Measurements from ENCODE around the gene VEPH1.

The VEPH1 gene

DNA sequence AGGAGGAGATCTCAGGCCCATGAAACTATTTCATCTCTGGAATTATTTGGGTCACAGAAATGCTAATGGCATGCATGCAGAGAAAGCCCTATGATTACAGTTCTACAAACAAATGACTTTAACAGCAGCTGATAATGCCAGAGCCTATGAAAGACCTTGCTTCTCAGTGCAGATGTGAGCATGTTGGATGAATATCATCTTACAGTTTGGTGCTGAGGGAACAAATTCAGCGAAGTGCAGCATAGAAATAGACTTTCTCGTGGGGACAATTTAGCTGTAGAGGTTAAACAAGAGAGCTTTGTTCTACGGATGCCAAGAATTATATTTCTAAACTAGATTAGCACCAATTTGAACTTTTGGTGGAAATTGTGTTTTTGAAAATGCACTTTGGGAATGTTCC lies 38.9 kb downstream of the VEPH1 start:
- Mint-ChIP-seq H3K27ac (ENCODE audit: low read depth) (no peak overlapping the region), H3K27me3 (peaks cover 27% of the 10 kb centered on the region), H3K9me3 (no peaks in the 10 kb centered on the region), H3K36me3 (ENCODE audit: insufficient read depth) (peaks cover 2% of the 10 kb centered on the region), H3K4me3 (no peak overlapping the region), H3K4me1 (no peaks in the 10 kb centered on the region)
- no peak for DNase-seq (ENCODE audit: low spot score in 2 of 2)
- no peak for ATAC-seq (replicated peaks; ENCODE audit: extremely low read depth, poor library complexity, severe bottlenecking)

DNA sequence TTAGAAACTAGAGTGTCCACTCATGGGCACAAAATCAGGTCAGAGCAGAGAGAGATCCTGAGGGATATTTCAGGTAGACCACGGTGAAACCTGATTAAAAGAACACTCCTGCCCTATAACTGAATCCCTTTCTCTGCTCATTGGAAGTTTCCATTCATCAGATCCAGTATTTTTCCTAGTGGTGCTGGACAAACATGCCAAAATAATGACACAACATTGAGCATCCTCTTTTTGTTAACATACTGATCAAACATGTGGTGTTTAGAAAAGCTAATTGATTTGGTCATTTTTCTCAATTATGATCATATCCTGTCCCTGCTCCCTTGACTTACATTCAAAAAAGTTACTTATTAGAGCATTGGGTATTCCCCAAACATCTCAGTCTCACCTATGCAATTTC lies 39.4 kb downstream of the VEPH1 start:
- ATAC-seq (replicated peaks; ENCODE audit: extremely low read depth, poor library complexity, severe bottlenecking) (no peak), DNase-seq (ENCODE audit: low spot score in 2 of 2) (no peak)
- no peak overlapping the region for H3K4me3 Mint-ChIP-seq
- H3K36me3 Mint-ChIP-seq (ENCODE audit: insufficient read depth): peaks cover 2% of the 10 kb centered on the region
- no peaks in the 10 kb centered on the region for H3K9me3 Mint-ChIP-seq
- no peaks in the 10 kb centered on the region for H3K4me1 Mint-ChIP-seq
- no peak overlapping the region for H3K27ac Mint-ChIP-seq (ENCODE audit: low read depth)
- peaks cover 26% of the 10 kb centered on the region for H3K27me3 Mint-ChIP-seq

DNA sequence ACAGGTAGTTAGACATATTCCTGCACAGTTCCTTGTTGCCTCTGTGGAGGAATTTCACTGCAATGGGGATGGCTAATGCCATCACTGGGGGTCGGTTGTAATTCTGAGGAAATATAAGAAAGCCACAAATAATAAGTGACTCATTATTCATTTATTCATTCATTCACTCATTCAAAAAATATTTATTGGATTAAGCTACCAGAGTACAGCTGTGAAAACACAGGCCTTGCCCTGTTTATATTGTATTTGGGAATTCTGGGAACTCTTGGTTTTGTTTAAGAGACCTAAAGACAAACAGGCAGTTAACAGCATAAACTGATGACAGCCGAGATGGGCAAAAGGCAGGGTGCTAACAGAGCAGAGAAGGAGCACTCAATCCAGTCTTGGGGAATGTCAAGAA lies 43.0 kb downstream of the VEPH1 start:
- ATAC-seq (replicated peaks; ENCODE audit: extremely low read depth, poor library complexity, severe bottlenecking) (no peak), DNase-seq (ENCODE audit: low spot score in 2 of 2) (no peak)
- no peaks in the 10 kb centered on the region for H3K36me3 Mint-ChIP-seq (ENCODE audit: insufficient read depth)
- no peaks in the 10 kb centered on the region for H3K4me1 Mint-ChIP-seq
- peaks cover 42% of the 10 kb centered on the region for H3K27me3 Mint-ChIP-seq
- H3K9me3 Mint-ChIP-seq: peaks cover 6% of the 10 kb centered on the region
- no peak overlapping the region for H3K27ac Mint-ChIP-seq (ENCODE audit: low read depth)
- H3K4me3 Mint-ChIP-seq: no peak overlapping the region

DNA sequence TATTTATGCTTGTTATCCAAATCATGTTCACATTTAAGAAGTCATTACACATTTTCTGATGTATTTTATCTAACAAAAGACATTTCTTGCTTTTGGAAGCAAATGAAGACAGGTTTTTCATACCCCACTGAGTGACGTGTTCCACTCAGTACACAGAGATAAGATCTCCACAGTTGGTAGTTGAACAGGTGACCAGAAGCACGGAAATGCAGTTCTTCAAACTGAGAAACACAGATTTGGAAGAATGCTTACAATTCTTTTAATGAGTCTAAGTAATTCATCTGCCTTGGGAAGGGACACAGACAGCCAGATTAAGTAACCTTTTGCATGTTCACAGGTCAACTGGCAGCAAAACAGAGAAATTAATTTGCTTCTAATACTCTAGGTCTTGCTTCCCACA lies 43.5 kb downstream of the VEPH1 start:
- no peaks in the 10 kb centered on the region for H3K4me1 Mint-ChIP-seq
- ATAC-seq (replicated peaks; ENCODE audit: extremely low read depth, poor library complexity, severe bottlenecking) (no peak), DNase-seq (ENCODE audit: low spot score in 2 of 2) (no peak)
- no peak overlapping the region for H3K4me3 Mint-ChIP-seq
- H3K36me3 Mint-ChIP-seq (ENCODE audit: insufficient read depth): no peaks in the 10 kb centered on the region
- H3K9me3 Mint-ChIP-seq: peaks cover 6% of the 10 kb centered on the region
- H3K27me3 Mint-ChIP-seq: peaks cover 42% of the 10 kb centered on the region
- H3K27ac Mint-ChIP-seq (ENCODE audit: low read depth): no peak overlapping the region

DNA sequence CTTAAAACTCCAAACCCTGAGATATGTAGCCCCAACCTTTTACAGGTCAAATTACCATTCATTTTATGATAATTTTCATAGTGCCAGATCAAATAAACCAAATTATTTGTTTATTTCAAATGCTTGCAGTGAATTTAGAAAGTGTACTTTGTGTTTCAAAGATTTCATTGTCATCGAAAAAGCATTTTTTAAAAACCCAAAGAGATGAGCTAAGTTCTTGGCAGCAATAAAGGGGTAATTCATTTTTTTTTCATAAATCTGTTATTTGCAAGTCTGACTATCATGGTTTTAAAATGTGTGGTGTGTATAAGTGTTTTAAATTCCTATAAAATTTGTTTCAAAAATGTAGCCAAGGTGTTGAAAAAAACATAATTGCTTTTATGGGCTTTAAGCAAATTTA lies 49.4 kb downstream of the VEPH1 start:
- H3K27ac Mint-ChIP-seq (ENCODE audit: low read depth): no peak overlapping the region
- no peaks in the 10 kb centered on the region for H3K4me1 Mint-ChIP-seq
- no peaks in the 10 kb centered on the region for H3K36me3 Mint-ChIP-seq (ENCODE audit: insufficient read depth)
- ATAC-seq (replicated peaks; ENCODE audit: extremely low read depth, poor library complexity, severe bottlenecking) (no peak), DNase-seq (ENCODE audit: low spot score in 2 of 2) (no peak)
- peaks cover 6% of the 10 kb centered on the region for H3K9me3 Mint-ChIP-seq
- no peak overlapping the region for H3K4me3 Mint-ChIP-seq
- H3K27me3 Mint-ChIP-seq: peaks cover 17% of the 10 kb centered on the region

DNA sequence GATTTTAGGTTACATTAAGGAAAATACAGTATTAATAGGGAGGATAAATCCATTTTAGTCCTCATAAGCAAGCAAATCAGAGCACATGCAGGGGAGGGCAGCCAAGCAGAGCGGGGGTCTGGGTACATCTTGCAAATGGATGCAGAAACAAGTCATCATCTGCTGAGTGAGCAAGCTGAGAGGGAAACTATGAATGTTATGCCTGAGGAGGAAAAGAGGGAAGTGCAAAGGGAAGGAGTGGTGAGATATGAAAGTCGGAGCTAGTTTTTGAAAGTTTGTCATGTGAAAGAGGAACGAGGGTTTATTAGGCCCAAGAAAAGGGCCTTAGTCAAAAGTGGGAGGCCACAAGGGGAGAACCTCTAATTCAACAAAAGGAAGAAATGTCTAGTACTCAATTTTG lies 51.1 kb downstream of the VEPH1 start:
- Mint-ChIP-seq H3K9me3 (no peaks in the 10 kb centered on the region), H3K4me1 (no peaks in the 10 kb centered on the region), H3K27me3 (no peaks in the 10 kb centered on the region), H3K4me3 (no peak overlapping the region), H3K27ac (ENCODE audit: low read depth) (no peak overlapping the region), H3K36me3 (ENCODE audit: insufficient read depth) (no peaks in the 10 kb centered on the region)
- ATAC-seq (replicated peaks; ENCODE audit: extremely low read depth, poor library complexity, severe bottlenecking) (no peak), DNase-seq (ENCODE audit: low spot score in 2 of 2) (no peak)

DNA sequence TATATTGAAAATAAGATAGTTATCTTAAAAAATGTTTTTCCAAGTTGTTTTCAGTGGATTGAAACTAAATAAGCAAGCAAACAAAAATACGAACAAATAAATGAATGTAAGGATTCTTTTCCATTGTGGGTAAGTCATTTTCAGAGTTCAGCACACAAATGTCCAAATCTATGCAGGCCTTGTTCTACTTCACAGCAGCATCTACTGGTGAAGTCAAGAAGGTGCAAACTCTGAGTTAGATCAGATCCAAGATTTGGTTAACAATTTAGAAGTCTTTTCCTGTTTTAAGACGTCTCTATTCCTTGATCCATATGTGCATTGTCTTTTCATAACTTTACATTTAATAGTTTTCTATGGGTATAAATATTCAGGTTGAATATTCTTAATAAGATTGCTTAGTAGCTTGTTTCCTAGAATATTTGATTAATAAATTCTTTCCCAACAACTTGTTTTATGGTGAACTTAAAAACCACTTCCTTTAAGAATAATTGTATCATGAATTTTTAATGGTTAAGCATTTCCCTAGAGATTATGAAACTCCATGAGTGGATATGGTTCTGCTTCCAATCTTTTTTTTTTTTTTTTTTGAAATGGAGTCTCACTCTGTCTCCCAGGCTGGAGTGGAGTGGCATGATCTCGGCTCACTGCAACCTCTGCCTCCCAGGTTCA lies 56.1 kb downstream of the VEPH1 start:
- ATAC-seq (replicated peaks; ENCODE audit: extremely low read depth, poor library complexity, severe bottlenecking): no peak
- no peak for DNase-seq (ENCODE audit: low spot score in 2 of 2)

DNA sequence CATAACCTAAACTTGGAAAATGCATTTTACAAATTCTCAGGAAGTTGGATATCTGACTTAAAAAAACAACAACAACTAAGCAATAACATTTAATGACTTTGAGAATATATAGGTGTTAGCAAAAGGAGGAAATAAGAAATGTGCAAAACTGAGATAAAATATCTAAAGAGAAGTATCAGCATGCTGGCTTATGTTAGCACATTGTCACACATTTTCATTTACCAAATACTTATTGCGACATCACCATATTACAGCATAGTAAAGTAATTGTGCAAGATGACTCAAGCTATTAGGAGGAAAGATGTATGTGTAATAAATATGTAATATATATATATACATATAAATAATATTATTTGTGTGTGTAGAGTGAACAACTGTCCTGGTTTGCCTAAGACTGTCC lies 57.4 kb downstream of the VEPH1 start:
- Mint-ChIP-seq H3K9me3 (no peaks in the 10 kb centered on the region), H3K27ac (ENCODE audit: low read depth) (no peak overlapping the region), H3K4me1 (no peaks in the 10 kb centered on the region), H3K4me3 (no peak overlapping the region), H3K36me3 (ENCODE audit: insufficient read depth) (no peaks in the 10 kb centered on the region), H3K27me3 (no peaks in the 10 kb centered on the region)
- no peak for ATAC-seq (replicated peaks; ENCODE audit: extremely low read depth, poor library complexity, severe bottlenecking)
- DNase-seq (ENCODE audit: low spot score in 2 of 2): no peak

More for the DNA sequence above, 56.1 kb downstream of the VEPH1 start:
- Mint-ChIP-seq H3K27ac (ENCODE audit: low read depth) (no peak overlapping the region), H3K27me3 (no peaks in the 10 kb centered on the region), H3K36me3 (ENCODE audit: insufficient read depth) (no peaks in the 10 kb centered on the region), H3K9me3 (no peaks in the 10 kb centered on the region), H3K4me1 (no peaks in the 10 kb centered on the region), H3K4me3 (no peak overlapping the region)

DNA sequence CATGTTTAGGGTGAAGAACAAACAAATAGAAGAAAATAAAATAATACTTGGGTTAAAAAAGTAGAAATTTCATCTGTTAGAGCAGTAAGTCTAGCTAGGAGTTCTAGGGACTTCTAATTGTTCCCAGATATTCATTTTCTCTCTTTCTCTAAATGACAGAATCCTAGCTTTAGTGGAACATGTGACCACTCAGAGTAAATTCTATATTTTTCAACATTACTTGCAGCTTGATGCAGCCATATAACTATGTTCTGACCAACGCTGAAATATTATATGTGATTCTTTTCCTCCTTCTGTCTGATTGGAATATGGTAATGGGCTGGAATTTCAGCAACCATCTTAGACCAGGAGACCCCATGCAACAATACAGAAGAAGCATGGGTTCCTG lies 58.4 kb downstream of the VEPH1 start:
- H3K27ac Mint-ChIP-seq (ENCODE audit: low read depth): no peak overlapping the region
- DNase-seq (ENCODE audit: low spot score in 2 of 2): no peak
- ATAC-seq (replicated peaks; ENCODE audit: extremely low read depth, poor library complexity, severe bottlenecking): no peak
- no peaks in the 10 kb centered on the region for H3K9me3 Mint-ChIP-seq
- no peaks in the 10 kb centered on the region for H3K4me1 Mint-ChIP-seq
- no peaks in the 10 kb centered on the region for H3K36me3 Mint-ChIP-seq (ENCODE audit: insufficient read depth)
- no peak overlapping the region for H3K4me3 Mint-ChIP-seq
- peaks cover under 1% of the 10 kb centered on the region for H3K27me3 Mint-ChIP-seq

DNA sequence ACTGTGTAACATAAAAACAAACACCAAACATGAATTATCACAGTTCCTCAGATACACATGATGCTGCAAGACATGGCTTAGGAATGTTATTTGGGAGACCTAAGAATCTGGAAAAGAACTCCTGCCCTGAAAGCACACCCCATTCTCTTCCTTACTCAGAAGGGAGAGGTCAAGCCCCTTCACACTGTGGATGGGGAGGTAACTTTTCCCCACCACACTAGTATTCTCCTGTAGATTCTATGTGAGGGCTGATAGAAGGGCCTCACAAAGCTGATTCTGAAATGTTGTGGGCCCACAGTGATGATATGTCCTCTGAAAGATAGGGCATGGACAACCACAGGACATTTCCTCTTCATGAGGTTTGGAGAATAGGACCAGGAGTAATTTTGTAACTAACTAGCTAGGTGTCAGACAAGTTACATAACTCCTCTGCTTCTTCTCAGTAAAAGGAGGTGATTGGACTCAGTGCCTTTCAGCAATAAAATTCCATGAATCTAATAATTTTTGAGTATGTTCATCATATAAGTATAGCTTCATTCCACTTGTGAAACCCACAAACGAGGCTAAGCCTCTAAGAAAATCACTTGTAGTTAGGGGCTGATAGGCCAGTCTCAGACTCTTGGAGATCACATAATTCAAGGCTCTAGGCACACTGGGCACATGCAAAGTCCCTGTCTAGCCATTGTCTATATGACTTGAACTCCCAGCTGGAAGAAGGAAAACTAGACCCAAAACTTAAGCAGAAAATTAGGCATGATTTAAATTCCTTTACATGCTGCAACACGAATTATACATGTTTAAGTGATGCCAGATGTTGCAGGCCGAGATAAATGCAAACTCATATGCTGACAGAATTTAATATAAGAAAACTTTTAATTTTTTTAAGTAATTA lies 59.1 kb downstream of the VEPH1 start:
- Mint-ChIP-seq H3K36me3 (ENCODE audit: insufficient read depth) (no peaks in the 10 kb centered on the region), H3K27me3 (peaks cover 7% of the 10 kb centered on the region), H3K4me3 (no peak overlapping the region), H3K4me1 (no peaks in the 10 kb centered on the region), H3K27ac (ENCODE audit: low read depth) (no peak overlapping the region), H3K9me3 (no peaks in the 10 kb centered on the region)
- ATAC-seq (replicated peaks; ENCODE audit: extremely low read depth, poor library complexity, severe bottlenecking): no peak
- DNase-seq (ENCODE audit: low spot score in 2 of 2): no peak

DNA sequence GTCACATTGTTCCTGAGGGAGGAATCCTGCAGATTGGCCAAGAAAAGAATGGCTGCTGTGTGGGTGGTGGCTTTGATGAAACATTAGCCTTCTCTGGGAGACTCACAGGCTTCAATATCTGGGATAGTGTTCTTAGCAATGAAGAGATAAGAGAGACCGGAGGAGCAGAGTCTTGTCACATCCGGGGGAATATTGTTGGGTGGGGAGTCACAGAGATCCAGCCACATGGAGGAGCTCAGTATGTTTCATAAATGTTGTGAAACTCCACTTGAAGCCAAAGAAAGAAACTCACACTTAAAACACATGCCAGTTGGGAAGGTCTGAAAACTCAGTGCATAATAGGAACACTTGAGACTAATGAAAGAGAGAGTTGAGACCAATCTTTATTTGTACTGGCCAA lies 60.5 kb downstream of the VEPH1 start:
- no peaks in the 10 kb centered on the region for H3K9me3 Mint-ChIP-seq
- DNase-seq (ENCODE audit: low spot score in 2 of 2) (no peak), ATAC-seq (replicated peaks; ENCODE audit: extremely low read depth, poor library complexity, severe bottlenecking) (no peak)
- no peak overlapping the region for H3K4me3 Mint-ChIP-seq
- no peak overlapping the region for H3K27ac Mint-ChIP-seq (ENCODE audit: low read depth)
- no peaks in the 10 kb centered on the region for H3K4me1 Mint-ChIP-seq
- peaks cover 20% of the 10 kb centered on the region for H3K27me3 Mint-ChIP-seq
- H3K36me3 Mint-ChIP-seq (ENCODE audit: insufficient read depth): no peaks in the 10 kb centered on the region

DNA sequence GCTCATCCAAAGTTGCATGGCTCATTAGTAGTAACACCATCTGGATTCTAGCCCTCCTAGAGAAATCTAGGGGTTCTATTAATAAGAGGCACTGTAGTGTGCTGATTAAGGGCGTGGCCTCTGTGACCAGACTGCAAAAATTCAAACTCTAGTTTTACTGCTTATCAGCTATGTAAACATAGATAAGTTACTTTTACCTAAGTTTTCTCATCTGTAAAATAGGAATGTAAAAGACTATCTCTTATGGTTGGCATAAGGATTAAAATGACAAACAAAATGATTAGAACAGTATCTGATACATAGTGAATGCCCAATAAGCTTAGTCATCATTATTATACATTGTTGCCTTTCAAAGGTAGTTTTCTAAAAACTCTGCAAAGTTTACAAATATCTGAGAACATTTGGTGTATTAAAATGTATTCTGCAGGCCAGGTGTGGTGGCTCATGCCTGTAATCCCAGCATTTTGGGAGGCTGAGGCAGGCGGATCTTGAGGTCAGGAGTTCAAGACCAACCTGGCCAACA lies 62.1 kb downstream of the VEPH1 start:
- Mint-ChIP-seq H3K36me3 (ENCODE audit: insufficient read depth) (no peaks in the 10 kb centered on the region), H3K9me3 (no peaks in the 10 kb centered on the region), H3K27me3 (peaks cover 34% of the 10 kb centered on the region), H3K4me3 (no peak overlapping the region), H3K27ac (ENCODE audit: low read depth) (no peak overlapping the region), H3K4me1 (peaks cover 7% of the 10 kb centered on the region)
- ATAC-seq (replicated peaks; ENCODE audit: extremely low read depth, poor library complexity, severe bottlenecking) (no peak), DNase-seq (ENCODE audit: low spot score in 2 of 2) (no peak)

DNA sequence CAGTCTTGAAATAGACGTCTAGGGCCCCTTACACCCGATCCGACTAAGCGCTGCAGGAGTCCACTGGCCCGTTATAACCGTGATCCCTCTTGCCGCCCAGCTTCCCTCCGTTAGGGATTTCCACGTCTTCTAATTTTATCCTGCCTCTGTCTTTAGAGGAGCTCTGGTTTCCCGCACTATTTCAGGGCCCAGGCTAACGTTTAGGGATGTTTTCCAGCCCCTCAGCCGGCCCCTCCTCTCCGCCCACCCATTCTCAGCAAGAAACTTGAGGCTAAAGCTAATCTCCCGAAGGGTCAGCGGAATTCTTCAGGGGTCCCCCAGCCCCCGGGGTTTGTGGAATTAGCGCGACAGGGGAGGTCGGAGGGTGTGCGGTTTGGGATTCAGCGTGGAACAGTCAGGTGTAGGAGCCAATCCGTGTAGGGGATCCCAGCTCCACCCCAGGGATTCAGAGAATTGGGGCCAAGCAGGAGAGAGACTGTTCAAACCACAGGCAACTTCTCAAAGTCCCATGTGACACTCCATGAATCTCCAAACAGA lies 65.0 kb downstream of the VEPH1 start:
- no peaks in the 10 kb centered on the region for H3K9me3 Mint-ChIP-seq
- no peak overlapping the region for H3K4me3 Mint-ChIP-seq
- H3K36me3 Mint-ChIP-seq (ENCODE audit: insufficient read depth): no peaks in the 10 kb centered on the region
- ATAC-seq (replicated peaks; ENCODE audit: extremely low read depth, poor library complexity, severe bottlenecking) (no peak), DNase-seq (ENCODE audit: low spot score in 2 of 2) (no peak)
- H3K4me1 Mint-ChIP-seq: peaks cover 7% of the 10 kb centered on the region
- no peak overlapping the region for H3K27ac Mint-ChIP-seq (ENCODE audit: low read depth)
- H3K27me3 Mint-ChIP-seq: peaks cover 61% of the 10 kb centered on the region

All from central memory CD8-positive, alpha-beta T cell (primary cell).